Ramos (cell line): Measurements from ENCODE around the gene ROR1.

Source experiments
- in situ Hi-C: fragments of 300-500 bp; cut with MboI; formaldehyde crosslinking; loops from one replicate; pipeline ENCODE4 v1.14.3; 2022; ENCODE audit warnings: low sequenced_read_pairs; ENCODE audit not compliant: unreplicated experiment

The ROR1 gene

GRCh38 chr1:63983391-63984256, 209.8 kb downstream of the ROR1 start:
- in situ Hi-C loops = no loop called here

GRCh38 chr1:63984257-63984929, 210.6 kb downstream of the ROR1 start:
- in situ Hi-C loops = no loop called here

DNA sequence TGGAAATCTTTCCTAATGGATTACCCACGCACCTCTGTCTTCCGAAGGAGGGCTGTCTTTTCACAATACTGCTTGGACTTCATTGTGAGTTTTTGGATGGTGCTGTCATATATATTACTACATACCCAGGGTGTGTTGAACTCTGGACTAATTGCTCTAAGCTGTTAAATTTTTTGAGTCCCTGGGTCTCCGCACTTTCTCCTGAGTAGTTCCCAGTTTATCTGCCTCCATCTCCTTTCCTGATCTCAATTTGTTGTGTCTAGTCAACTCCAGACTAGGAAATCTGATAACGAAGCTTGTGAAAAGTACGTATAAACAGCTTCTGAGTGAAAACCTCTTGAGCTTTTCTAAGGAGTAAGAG, 211.1 kb downstream of the ROR1 start:
- in situ Hi-C loops = no loop called here

GRCh38 chr1:63987014-63987627, 213.3 kb downstream of the ROR1 start:
- in situ Hi-C loops = no loop called here

DNA sequence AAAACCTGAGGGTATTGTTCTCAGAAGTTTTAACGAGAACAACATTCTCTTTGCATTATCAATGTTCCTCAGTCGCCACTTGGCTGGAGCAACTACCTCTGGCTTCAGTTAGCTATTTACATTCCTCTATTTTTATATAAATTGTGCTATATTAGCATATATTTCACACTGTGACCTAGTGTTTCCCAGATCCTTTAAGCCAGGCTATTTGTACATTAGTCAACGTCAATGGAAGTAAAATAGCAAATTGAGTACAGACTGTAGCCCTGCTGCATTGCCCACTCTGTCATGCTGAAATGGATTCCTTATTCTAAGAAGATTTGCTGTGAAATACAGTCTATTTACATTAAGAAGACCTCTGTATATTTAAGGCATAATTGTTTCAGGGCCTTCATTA, 213.8 kb downstream of the ROR1 start:
- in situ Hi-C loops = no loop called here

DNA sequence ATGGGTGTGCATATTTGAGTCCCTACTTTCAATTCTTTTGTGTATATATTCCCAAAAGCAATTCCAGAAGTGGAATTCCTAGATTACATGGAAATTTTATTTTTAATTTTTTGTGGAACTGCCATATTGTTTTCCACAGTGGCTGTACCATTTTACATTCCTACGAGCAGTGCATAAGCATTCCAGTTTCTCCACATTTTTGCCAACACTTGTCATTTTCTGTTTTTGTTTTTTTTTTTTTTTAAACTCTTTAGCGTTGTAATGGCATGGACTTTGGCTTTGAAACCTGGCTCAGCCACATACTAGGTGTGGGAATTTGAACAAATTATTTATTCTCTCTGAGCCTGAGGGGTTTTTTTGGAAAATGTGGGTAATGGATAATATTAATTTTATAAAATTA, 215.1 kb downstream of the ROR1 start:
- in situ Hi-C loops = no loop called here

- in situ Hi-C loops = no loop called here
Observed at GRCh38 chr1:63991685-63992084, 217.9 kb downstream of the ROR1 start.

DNA sequence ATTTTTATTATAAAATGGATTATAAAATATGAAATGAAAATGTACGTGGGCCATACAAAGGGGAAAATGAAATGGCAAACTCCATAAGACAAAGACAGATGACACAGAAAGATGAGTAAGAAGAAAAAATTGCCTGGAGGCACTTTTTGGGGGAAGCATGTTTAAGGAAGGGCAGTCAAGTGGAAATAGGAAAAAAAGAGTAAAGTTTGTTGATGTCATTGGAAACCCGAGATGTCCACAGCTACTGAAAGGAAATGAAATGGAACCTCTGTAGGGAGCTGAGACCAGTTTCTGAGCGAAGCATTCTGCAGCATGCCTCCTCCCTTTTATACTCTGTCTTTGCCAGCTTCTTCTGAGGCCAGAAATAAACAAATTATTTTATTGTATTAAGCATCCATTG, 226.2 kb downstream of the ROR1 start:
- in situ Hi-C loops = no loop called here

GRCh38 chr1:64001038-64001437, 227.2 kb downstream of the ROR1 start:
- in situ Hi-C loops = no loop called here

DNA sequence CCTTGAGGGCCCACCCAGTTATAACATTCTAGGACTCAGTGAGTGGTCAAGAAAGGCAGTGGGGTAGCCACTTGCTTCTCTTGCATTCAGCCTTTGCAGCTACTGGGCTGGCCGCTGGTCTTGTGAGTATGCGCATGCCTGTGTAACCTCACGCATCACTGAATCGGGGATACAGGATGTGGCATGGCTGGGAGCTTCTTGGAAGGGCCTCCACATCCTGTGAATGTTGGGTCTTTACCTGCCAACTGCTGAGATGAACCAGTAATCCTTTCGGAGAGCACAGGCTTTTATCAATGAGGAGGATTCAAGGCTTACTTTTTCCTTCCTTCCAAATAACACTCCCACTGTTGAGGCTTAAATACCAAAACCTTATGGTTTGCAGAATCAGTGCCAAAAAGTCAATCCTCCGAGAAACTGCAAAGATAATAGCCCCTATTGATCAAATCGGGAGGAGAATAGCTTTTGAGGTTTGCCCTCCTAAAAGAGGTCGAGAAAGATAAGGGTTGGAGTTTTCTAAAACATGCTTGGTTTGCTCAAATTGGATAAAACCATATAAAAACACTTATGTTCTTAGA, 230.7 kb downstream of the ROR1 start:
- in situ Hi-C loops = no loop called here

DNA sequence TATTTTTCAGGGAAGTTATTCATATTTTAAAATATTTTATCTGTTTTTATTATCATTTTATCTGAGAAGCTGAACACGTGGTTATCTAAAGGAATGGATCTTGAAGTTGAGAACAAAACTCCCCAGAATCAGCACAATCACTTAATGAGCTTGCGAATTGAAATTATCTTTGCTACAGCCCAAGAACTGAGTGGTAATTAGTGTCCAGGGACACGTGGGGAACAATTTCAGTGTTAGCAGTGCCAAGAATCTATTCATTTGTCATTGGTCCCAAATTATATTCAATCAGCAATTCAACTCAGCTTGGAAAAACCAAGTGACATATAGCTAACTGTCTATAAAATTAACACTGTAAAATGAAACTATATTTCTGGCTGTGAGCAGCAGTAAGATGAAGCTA, 232.0 kb downstream of the ROR1 start:
- in situ Hi-C loops = no loop called here

DNA sequence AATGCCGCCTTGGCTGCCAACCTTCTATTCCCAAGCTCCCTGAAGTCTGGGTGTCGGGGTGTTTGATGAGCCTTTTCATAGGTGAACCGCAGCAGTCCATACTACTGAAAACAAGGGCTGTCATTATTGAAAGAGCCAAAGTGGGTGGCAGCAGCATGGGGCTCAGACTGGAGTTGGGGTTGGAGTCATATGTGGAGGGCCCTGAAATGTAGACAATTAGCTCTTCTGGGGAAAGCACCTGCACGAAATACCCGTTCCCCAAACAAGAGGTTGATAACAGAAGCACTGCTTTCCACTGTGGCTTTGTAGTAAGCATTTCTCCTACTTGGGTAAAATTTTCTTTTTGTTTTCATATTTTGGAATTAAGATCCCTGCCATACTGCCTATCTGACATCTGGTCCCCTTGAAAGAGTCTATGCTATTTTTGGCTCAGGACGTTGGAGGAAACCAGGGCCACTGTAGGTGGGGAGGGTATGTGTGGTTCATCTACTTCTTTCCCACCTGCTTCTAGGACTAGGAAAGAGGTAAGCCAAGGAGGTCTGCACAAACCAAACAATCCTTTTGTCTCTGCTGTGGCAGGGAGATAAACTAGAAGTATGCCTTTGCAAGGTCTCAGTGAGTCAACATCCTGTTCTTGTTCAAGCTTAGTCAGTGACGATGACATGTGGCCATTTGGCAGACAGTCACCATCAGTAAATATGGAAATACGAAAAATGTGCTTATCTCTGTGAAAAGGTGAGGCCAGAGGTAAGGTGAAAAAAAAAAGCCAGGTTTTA, 232.6 kb downstream of the ROR1 start:
- in situ Hi-C loops = no loop called here

DNA sequence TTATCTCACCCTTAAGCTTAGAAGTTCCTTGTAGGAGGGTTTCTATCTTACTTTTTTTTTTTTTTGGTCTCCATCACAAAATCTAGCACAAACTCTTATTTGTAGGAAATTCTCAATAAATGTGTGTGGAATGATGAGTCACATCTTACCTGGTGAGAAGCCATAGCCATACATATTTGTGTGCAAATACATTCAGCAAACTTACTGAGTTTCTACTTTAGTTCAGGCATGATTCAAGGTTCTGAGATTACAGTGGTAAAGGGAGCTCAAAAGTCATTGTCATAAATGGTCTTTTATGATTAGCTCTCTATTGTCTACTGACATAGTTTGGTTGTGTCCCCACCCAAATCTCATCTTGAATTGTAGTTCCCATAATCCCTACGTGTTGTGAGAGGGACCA, 236.5 kb downstream of the ROR1 start:
- in situ Hi-C loops = no loop called here

- in situ Hi-C loops = no loop called here
Observed at GRCh38 chr1:64013395-64013794, 239.6 kb downstream of the ROR1 start.

DNA sequence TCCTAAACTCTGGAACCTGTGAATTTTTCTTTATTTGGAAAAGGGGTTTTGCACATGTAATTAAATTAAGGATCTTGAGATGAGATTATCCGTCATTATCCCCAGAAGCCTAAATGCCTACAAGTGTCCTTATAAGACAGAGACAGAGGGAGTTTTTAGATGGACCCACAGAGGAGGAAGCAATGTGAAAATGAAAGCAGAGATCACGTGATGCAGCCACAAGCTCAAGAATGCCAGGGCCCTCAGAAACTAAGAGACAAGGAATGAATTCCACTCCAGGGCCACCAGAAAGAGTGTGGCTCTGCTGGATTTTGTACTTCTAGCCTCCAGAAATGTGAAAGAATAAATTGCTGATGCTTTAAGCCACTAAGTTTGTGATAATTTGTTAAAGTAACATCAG, 246.0 kb downstream of the ROR1 start:
- in situ Hi-C loops = no loop called here

- in situ Hi-C loops = no loop called here
Observed at GRCh38 chr1:64021066-64021465, 247.2 kb downstream of the ROR1 start.

GRCh38 chr1:64025051-64025450, 251.2 kb downstream of the ROR1 start:
- in situ Hi-C loops = no loop called here

- in situ Hi-C loops = no loop called here
Observed at GRCh38 chr1:64029037-64029436, 255.2 kb downstream of the ROR1 start.

- in situ Hi-C loops = no loop called here
Observed at GRCh38 chr1:64030411-64030810, 256.6 kb downstream of the ROR1 start.

DNA sequence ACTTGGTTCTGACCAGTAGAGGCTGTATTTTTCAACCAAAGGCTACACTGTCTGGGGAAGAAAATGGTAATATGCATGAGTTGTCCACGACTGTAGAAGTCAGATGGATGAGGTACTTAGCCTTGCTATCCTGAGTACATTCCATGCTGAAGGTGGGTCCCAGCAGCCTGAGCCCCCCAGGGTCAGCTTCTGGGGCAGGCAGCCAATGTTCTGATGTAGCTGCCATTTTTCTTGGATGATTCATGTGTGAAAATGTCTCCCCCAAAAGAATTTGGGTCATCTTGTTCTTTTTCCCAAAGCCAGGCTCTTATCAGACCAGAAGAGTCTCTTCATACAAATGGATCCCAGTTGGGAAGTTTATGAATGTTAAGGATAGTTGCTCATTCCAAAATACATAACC, 257.4 kb downstream of the ROR1 start:
- in situ Hi-C loops = no loop called here
